GM20000 (cell line): ENCODE measurements around the gene MIA2.
"Not testable (repeated sequence)": the region's sequence is repeated elsewhere in the genome, so short reads cannot be mapped to it uniquely, and the experiment has no call there.

Experiments
- DNase-seq: peaks from one replicate; pipeline ENCODE4 v3.0.0; 2012; ENCODE audit warnings: low spot score
- TF ChIP-seq, protein P1 (sequence below): IDR thresholded peaks from 2 replicates; pipeline ENCODE4 v1.5.1; 2012; ENCODE audit warnings: mild to moderate bottlenecking, control low read depth; ENCODE audit errors: extremely low read depth, missing control alignments

MIA2 gene

DNA sequence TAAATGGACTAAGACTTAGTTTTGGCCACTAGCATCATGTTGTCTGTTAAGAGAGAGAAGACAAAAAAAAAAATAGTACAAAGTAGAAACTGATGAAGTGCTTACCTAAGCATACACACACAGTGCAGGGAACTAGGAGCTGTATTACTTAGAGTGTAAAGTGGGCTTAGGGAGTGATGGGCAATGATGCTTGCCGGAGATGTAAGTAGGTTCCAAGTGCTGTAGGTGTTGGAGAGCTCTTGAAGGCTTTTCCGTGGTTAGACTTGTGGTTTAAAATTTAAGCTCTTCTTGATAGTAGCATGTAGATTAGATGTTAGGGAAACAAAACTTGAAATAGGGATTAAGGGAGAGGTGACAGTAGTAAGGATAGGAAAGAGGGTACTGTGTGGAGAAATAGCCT lies 34.7 kb downstream of the MIA2 start:
- TF ChIP-seq, protein P1, sequence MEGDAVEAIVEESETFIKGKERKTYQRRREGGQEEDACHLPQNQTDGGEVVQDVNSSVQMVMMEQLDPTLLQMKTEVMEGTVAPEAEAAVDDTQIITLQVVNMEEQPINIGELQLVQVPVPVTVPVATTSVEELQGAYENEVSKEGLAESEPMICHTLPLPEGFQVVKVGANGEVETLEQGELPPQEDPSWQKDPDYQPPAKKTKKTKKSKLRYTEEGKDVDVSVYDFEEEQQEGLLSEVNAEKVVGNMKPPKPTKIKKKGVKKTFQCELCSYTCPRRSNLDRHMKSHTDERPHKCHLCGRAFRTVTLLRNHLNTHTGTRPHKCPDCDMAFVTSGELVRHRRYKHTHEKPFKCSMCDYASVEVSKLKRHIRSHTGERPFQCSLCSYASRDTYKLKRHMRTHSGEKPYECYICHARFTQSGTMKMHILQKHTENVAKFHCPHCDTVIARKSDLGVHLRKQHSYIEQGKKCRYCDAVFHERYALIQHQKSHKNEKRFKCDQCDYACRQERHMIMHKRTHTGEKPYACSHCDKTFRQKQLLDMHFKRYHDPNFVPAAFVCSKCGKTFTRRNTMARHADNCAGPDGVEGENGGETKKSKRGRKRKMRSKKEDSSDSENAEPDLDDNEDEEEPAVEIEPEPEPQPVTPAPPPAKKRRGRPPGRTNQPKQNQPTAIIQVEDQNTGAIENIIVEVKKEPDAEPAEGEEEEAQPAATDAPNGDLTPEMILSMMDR = no peak
- no peak for DNase-seq

DNA sequence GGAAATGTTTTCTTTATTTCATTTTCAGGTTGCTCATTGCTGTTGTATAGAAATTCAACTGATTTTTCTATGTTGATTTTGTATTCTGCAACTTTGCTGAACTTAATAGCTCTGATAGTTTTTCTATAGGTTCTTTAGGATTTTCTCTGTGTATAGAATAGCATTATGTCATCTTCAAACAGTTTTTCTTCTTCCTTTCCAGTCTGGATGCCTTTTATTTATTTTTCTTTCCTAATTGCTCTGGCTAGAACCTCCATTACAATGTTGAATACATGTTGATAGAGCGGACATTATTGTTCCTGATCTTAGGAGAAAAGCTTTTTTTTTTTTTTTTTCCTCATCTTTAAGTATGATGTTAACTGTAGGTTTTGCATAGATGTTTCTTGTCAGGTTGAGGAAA lies 39.2 kb downstream of the MIA2 start:
- TF ChIP-seq, protein P1 = no peak
- DNase-seq = no peak

GRCh38 chr14:39275395-39275794 lies 41.7 kb downstream of the MIA2 start:
- DNase-seq = no peak
- TF ChIP-seq, protein P1 = no peak

DNA sequence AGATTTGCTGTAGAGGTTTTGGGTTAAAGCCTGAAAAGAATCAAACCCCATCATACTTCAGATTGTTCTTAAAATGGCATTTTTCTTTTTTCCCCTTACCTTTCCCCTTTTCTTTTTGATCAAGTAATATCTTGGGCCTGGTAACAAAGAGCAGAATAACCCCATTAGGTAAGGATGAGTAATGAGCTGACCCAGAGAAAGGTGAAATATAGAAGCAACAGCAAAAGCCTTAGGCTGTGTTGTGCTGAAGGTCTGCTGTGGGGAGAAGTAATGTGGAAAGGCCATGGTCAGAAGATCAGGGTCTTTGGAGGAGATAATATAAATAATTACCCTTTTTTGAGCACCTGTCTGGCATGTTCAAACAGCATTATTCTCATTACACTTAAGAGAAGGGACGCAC lies 42.3 kb downstream of the MIA2 start:
- DNase-seq = no peak
- TF ChIP-seq, protein P1 = no peak

DNA sequence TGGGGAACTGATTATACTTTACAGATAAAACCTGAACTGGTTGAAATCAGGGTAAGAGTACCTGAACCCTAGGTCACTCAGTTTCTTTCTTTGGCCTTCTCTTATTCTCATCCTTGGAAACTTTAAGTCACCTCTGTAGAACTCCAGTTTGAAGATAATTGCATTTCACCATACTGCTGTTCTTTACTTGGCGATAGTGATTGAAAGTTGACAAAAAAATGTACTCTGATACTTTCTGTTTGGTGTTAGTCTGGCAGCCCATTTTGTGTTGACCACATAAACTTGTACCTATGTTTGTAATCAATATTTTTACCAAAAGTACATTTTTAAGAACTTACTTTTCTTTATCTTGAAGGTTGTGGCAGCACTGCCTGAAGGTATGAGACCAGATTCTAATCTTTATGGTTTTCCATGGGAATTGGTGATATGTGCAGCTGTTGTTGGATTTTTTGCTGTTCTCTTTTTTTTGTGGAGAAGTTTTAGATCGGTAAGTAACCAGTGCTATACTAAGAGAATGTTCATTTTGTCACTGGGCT lies 42.9 kb downstream of the MIA2 start:
- TF ChIP-seq, protein P1 = no peak
- DNase-seq = no peak

DNA sequence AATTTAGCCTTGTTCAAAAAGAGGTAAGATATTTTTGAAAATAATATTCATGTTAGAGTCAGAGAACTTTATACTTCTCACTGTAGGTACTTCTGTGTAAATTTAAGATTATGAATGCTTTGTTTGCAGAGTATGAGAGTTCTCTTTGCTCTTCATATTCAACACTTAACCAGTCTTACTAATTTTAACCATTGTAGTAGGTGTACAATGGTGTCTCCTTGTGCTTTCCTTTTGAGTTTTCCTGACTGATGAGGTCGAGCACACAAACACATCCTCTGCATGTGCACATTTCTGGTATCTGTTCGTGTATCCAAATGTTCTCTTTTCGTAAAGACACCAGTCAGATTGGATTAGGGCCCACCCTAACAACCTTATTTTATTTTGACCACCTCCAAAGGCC lies 45.8 kb downstream of the MIA2 start:
- TF ChIP-seq, protein P1 = no peak
- no peak for DNase-seq

DNA sequence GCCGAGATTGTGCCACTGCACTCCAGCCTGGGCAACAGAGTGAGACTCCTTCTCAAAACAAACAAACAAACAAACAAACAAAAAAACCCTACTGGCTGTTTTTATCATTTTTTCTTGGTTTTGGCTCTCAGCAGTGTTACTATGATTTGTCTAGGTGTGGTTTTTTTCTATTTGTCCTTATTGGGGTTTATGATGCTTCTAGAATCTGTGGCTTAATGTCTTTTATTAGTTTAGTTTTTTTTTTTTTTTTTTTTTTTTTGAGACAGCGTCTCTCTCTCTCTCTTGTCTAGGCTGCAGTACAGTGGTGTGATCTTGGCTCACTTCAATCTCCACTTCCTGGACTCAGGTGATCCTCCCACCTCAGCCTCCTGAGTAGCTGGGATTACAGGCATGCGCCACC lies 47.0 kb downstream of the MIA2 start:
- DNase-seq = not testable (repeated sequence)

DNA sequence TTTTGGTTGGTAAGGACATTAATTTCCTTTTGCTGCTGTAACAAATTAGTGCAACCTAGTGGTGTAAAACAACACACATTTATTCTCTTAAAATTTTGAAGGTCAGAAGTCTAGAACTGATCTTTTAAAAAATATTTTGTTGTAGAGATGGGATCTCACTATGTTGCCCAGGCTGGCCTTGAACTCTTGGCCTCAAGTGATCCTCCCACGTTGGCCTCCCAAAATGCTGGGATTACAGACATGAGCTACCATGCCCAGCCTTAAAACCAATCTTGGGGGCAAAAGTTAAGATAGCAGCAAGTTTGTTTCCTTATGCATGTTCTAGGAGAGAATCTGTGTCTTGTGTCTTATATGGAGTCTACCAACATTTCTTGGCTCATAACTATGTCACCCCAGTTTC lies 55.8 kb downstream of the MIA2 start:
- TF ChIP-seq, protein P1 = no peak

More for the DNA sequence above, 55.8 kb downstream of the MIA2 start:
- no peak for DNase-seq
